GM12878 (cell line): ENCODE results near the gene NCAM2. TPM values are rescaled to one million over a fixed set of nuclear protein-coding genes. Genes with fewer than 3 reads are reported as not detected.

Source experiments
- ATAC-seq: fragments of 200-7000 bp; cut with Tn5 transposase; 3 replicates; pipeline ENCODE4 v1.9.1; 2020; ENCODE audit warnings: mild to moderate bottlenecking, moderate library complexity
- BruUV-seq: library from RNA; stranded (reverse); fragments of 400-500 nt; replicated peaks from 2 replicates; lab custom pipeline; 2021; lab: Mats Ljungman, UMichigan
- CTCF ChIA-PET: fragments of 300-600 bp; sonication (Branson Sonifier 250); formaldehyde crosslinking; extraction: SDS; loops from one replicate; lab custom pipeline; 2021; ENCODE audit warnings: inconsistent platforms; lab: Yijun Ruan, JAX
- POLR2A ChIA-PET: fragments of 350-600 bp; formaldehyde crosslinking; extraction: SDS; loops from one replicate; lab custom pipeline; 2021; ENCODE audit warnings: inconsistent platforms; lab: Charles Lee
- RAD21 ChIA-PET: fragments of 300-600 bp; sonication (Branson Sonifier 250); formaldehyde crosslinking; loops from one replicate; lab custom pipeline; 2023; ENCODE audit warnings: antibody characterized with exemption; ENCODE audit not compliant: unreplicated experiment; lab: Charles Lee
- SMC1A ChIA-PET: fragments of 300-600 bp; sonication (Branson Sonifier 250); formaldehyde crosslinking; loops from one replicate; lab custom pipeline; 2023; ENCODE audit not compliant: unreplicated experiment, uncharacterized antibody; lab: Charles Lee
- DNase-seq: peaks from one replicate; pipeline ENCODE4 v3.0.0-alpha.2; 2011; ENCODE audit warnings: low read depth, low spot score
- FAIRE-seq: peaks from 3 replicates; lab custom pipeline; 2011; peaks lifted over from hg19 to GRCh38; lab: Jason Lieb, UNC
- H2AFZ ChIP-seq: 2 replicates; pipeline ENCODE4 v1.6.0; 2011; ENCODE audit warnings: low read depth, low read length, control low read depth; ENCODE audit not compliant: control insufficient read depth
- H3K27ac ChIP-seq: 2 replicates; pipeline ENCODE4 v1.5.1; 2011; ENCODE audit warnings: control low read depth; ENCODE audit not compliant: control insufficient read depth, insufficient read depth
- H3K27me3 ChIP-seq, 2 experiments: replicated peaks in 1 of 2; 2 replicates each; pipeline versions ENCODE4 v1.6.0 to v1.6.1; 2011; ENCODE audit warnings: low read length in 1 of 2; ENCODE audit not compliant: control insufficient read depth in 2 of 2, insufficient read depth in 2 of 2
- H3K36me3 ChIP-seq, 2 experiments: 2 replicates each; pipeline ENCODE4 v1.5.1; 2011; ENCODE audit warnings: low read length in 1 of 2; ENCODE audit not compliant: control insufficient read depth in 2 of 2, insufficient read depth in 2 of 2
- H3K4me1 ChIP-seq: 2 replicates; pipeline ENCODE4 v1.6.1; 2011; ENCODE audit warnings: mild to moderate bottlenecking, low read length, moderate library complexity, mixed read lengths; ENCODE audit not compliant: control insufficient read depth, insufficient read depth
- H3K4me2 ChIP-seq: 2 replicates; pipeline ENCODE4 v1.6.0; 2011; ENCODE audit warnings: control low read depth; ENCODE audit not compliant: control insufficient read depth, insufficient read depth
- H3K4me3 ChIP-seq: fragments of 200-600 bp; sonication (generic); 2 replicates; pipeline ENCODE4 v1.5.1; 2016
- H3K79me2 ChIP-seq: 2 replicates; pipeline ENCODE4 v1.6.0; 2011; ENCODE audit warnings: low read length; ENCODE audit not compliant: control insufficient read depth, insufficient read depth
- H3K9ac ChIP-seq: 2 replicates; pipeline ENCODE4 v1.8.0; 2011; ENCODE audit warnings: low read length, control low read depth, mixed read lengths; ENCODE audit not compliant: control insufficient read depth, insufficient read depth
- H3K9me3 ChIP-seq: replicated peaks from 3 replicates; pipeline ENCODE4 v1.5.1; 2011; ENCODE audit warnings: mild to moderate bottlenecking, low read length; ENCODE audit not compliant: control insufficient read depth, insufficient read depth
- H4K20me1 ChIP-seq: 2 replicates; pipeline ENCODE4 v1.6.0; 2011; ENCODE audit not compliant: control insufficient read depth, insufficient read depth
- BRCA1 ChIP-seq: IDR thresholded peaks from 2 replicates; pipeline ENCODE4 v1.6.1; 2011; ENCODE audit warnings: low read depth, low read length, improper control_type of control experiment
- CEBPB ChIP-seq, 2 experiments: fragments of 150-350 bp in 1 of 2; IDR thresholded peaks; 2 replicates each; pipeline ENCODE4 v1.6.1; 2012 to 2014; ENCODE audit warnings: low read depth in 2 of 2, low read length in 2 of 2, borderline replicate concordance in 1 of 2, inconsistent platforms in 1 of 2
- CHD4 ChIP-seq: fragments of 200-600 bp; sonication (generic); IDR thresholded peaks from 2 replicates; pipeline ENCODE4 v1.6.1; 2016; ENCODE audit warnings: mild to moderate bottlenecking
- GATAD2B ChIP-seq: fragments of 450-650 bp; conservative IDR thresholded peaks from 2 replicates; pipeline ENCODE4 v1.6.1; 2017; ENCODE audit warnings: low read depth, mild to moderate bottlenecking, moderate library complexity
- MXI1 ChIP-seq: fragments of 150-350 bp; IDR thresholded peaks from 2 replicates; pipeline ENCODE4 v1.6.1; 2011; ENCODE audit warnings: low read depth, mild to moderate bottlenecking, inconsistent platforms, low read length, improper control_type of control experiment
- MYC ChIP-seq: IDR thresholded peaks from 2 replicates; pipeline ENCODE4 v1.6.1; 2011; ENCODE audit warnings: mild to moderate bottlenecking, low read length, moderate library complexity, inconsistent platforms; ENCODE audit not compliant: insufficient read depth, insufficient replicate concordance, insufficient read length, severe bottlenecking
- PML ChIP-seq: IDR thresholded peaks from 2 replicates; pipeline ENCODE4 v1.6.1; 2012; ENCODE audit warnings: low read length, inconsistent platforms
- RUNX3 ChIP-seq: IDR thresholded peaks from 2 replicates; pipeline ENCODE4 v1.6.1; 2012; ENCODE audit warnings: low read length, inconsistent platforms
- SMAD1 ChIP-seq: fragments of 450-650 bp; IDR thresholded peaks from 2 replicates; pipeline ENCODE4 v1.6.1; 2018; ENCODE audit warnings: mild to moderate bottlenecking, low read depth; ENCODE audit not compliant: partially characterized antibody
- SPI1 ChIP-seq: IDR thresholded peaks from 2 replicates; pipeline ENCODE4 v1.6.1; 2011; ENCODE audit warnings: low read depth, mild to moderate bottlenecking, low read length, moderate library complexity, borderline replicate concordance; ENCODE audit not compliant: insufficient read depth
- WGBS: methylation state at CpG from one replicate; pipeline ENCODE4 v1.1.6; 2016; ENCODE audit warnings: low lambda C conversion rate; ENCODE audit not compliant: insufficient replicate concordance, insufficient coverage; ENCODE audit errors: missing lambda C conversion rate; 5-methylcytosine and 5-hydroxymethylcytosine counted together
- in situ Hi-C: fragments of 300-500 bp; cut with MboI; formaldehyde crosslinking; loops from 9 replicates; pipeline ENCODE4 v1.14.3; 2018; ENCODE audit warnings: mixed read lengths
- intact Hi-C: fragments of 100-400 bp; cut with micrococcal nuclease; formaldehyde crosslinking; loops from one replicate; pipeline ENCODE4 v1.14.2; 2022; ENCODE audit not compliant: unreplicated experiment
- polyA plus RNA-seq, 11 experiments: library from polyadenylated mRNA; depleted of rRNA in 4 of 11; unstranded in 6 of 11; stranded (reverse) in 5 of 11; fragments of >200 nt; fragmentation: Nextera tagmentation in 4 of 11; fragmentation: Illumina TruSeq in 1 of 11; extraction: Ambion mirVana in 4 of 11; extraction: Trizol in 1 of 11; gene quantifications; 1 replicate in 1 of 11; 2 replicates in 10 of 11; pipeline versions ENCODE4 v1.2.1 to v1.2.3, GENCODE V29; 2011 to 2016; ENCODE audit warnings: inconsistent platforms in 2 of 11, missing spikeins in 2 of 11, low read depth in 1 of 11
- total RNA-seq, 4 experiments: library from RNA; depleted of rRNA in 3 of 4; stranded (reverse); fragments of >200 nt in 3 of 4; fragmentation: Illumina TruSeq in 1 of 4; extraction: Trizol in 1 of 4; gene quantifications; 2 replicates each; pipeline versions ENCODE4 v1.2.1 to v1.2.3, GENCODE V29; 2013 to 2021
- TF ChIP-seq, protein P1 (sequence below): fragments of 450-650 bp; formaldehyde crosslinking; IDR thresholded peaks from 2 replicates; pipeline ENCODE4 v1.4.0; 2020; ENCODE audit warnings: mild to moderate bottlenecking, moderate library complexity
- TF ChIP-seq, protein P2 (sequence below): fragments of 450-650 bp; IDR thresholded peaks from 2 replicates; pipeline ENCODE4 v1.6.1; 2016; ENCODE audit warnings: mild to moderate bottlenecking
- TF ChIP-seq, protein P3 (sequence below): IDR thresholded peaks from 2 replicates; pipeline ENCODE4 v1.6.1; 2012; ENCODE audit warnings: low read depth, low read length, improper control_type of control experiment

The NCAM2 gene
- total and polyA plus RNA-seq, 10 of the 15 experiments (the other 5 are each of a cell fraction or from before 2014, with no cell fraction given): 0.23 to 0.27 TPM; not detected in 8

DNA sequence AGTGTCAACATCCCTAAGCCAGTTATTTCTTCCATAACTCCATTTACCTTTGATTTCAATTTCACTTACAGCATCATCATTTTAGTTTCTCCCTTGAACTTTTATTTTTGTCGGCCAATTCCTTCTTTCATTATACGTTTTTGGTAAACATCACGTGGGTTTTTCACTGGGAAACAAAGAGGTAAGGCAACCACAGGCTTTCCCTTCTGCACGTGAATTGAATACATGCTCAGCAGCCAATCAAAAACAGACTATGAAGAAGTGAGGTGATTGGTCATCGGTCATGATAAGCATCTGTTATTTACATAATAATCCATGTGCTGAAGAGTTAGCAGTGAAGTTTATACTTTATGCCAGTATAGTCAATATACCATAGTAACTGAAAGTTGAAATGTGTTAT lies 98.7 kb downstream of the NCAM2 start:
- no peak for ATAC-seq
- no peak for FAIRE-seq

More for the DNA sequence above, 98.7 kb downstream of the NCAM2 start:
- no peaks in the 10 kb centered on the region for H3K27me3 ChIP-seq
- no peaks in the 10 kb centered on the region for H3K9me3 ChIP-seq
- H3K4me3 ChIP-seq: no peak overlapping the region
- no peak overlapping the region for H2AFZ ChIP-seq
- 14% methylated on average over 5 of the region's 5 CpGs for WGBS
- ChIA-PET SMC1A (no interaction called here), CTCF (no interaction called here), POLR2A (no interaction called here), RAD21 (no interaction called here)
- no peaks in the 10 kb centered on the region for H3K4me1 ChIP-seq
- no peak overlapping the region for H3K4me2 ChIP-seq
- no peak overlapping the region for H3K27ac ChIP-seq
- no peak overlapping the region for H3K9ac ChIP-seq
- H3K36me3 ChIP-seq: no peaks in the 10 kb centered on the region
- no TSS peak for BruUV-seq
- DNase-seq: no peak
- in situ Hi-C loops: no loop called here
- TF ChIP-seq MYC: no peak
- TF ChIP-seq RUNX3: no peak
- no peak for TF ChIP-seq SMAD1
- no peak for TF ChIP-seq MXI1
- TF ChIP-seq PML: no peak
- no peak for TF ChIP-seq CHD4
- no peak for TF ChIP-seq BRCA1
- TF ChIP-seq CEBPB (IDR thresholded peaks at IDR 0.05; ENCODE audit: borderline replicate concordance in 1 of 2, low read depth in 2 of 2, low read length in 2 of 2): no peak
- no peak for TF ChIP-seq SPI1
- TF ChIP-seq, protein P1, sequence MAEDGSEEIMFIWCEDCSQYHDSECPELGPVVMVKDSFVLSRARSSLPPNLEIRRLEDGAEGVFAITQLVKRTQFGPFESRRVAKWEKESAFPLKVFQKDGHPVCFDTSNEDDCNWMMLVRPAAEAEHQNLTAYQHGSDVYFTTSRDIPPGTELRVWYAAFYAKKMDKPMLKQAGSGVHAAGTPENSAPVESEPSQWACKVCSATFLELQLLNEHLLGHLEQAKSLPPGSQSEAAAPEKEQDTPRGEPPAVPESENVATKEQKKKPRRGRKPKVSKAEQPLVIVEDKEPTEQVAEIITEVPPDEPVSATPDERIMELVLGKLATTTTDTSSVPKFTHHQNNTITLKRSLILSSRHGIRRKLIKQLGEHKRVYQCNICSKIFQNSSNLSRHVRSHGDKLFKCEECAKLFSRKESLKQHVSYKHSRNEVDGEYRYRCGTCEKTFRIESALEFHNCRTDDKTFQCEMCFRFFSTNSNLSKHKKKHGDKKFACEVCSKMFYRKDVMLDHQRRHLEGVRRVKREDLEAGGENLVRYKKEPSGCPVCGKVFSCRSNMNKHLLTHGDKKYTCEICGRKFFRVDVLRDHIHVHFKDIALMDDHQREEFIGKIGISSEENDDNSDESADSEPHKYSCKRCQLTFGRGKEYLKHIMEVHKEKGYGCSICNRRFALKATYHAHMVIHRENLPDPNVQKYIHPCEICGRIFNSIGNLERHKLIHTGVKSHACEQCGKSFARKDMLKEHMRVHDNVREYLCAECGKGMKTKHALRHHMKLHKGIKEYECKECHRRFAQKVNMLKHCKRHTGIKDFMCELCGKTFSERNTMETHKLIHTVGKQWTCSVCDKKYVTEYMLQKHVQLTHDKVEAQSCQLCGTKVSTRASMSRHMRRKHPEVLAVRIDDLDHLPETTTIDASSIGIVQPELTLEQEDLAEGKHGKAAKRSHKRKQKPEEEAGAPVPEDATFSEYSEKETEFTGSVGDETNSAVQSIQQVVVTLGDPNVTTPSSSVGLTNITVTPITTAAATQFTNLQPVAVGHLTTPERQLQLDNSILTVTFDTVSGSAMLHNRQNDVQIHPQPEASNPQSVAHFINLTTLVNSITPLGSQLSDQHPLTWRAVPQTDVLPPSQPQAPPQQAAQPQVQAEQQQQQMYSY (CRISPR knock-in tag): no peak
- TF ChIP-seq, protein P2, sequence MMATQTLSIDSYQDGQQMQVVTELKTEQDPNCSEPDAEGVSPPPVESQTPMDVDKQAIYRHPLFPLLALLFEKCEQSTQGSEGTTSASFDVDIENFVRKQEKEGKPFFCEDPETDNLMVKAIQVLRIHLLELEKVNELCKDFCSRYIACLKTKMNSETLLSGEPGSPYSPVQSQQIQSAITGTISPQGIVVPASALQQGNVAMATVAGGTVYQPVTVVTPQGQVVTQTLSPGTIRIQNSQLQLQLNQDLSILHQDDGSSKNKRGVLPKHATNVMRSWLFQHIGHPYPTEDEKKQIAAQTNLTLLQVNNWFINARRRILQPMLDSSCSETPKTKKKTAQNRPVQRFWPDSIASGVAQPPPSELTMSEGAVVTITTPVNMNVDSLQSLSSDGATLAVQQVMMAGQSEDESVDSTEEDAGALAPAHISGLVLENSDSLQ: no peak
- TF ChIP-seq GATAD2B: no peak
- TF ChIP-seq, protein P3, sequence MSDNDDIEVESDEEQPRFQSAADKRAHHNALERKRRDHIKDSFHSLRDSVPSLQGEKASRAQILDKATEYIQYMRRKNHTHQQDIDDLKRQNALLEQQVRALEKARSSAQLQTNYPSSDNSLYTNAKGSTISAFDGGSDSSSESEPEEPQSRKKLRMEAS: no peak
- intact Hi-C loops: no loop called here
- H3K79me2 ChIP-seq: no peaks in the 10 kb centered on the region
- no peaks in the 10 kb centered on the region for H4K20me1 ChIP-seq
